Measurements from ENCODE around the gene CD200R1. TPM values are rescaled to one million over a fixed set of nuclear protein-coding genes. Genes with fewer than 3 reads are reported as not detected.

The CD200R1 gene
- total and polyA plus RNA-seq, 2 of the 4 experiments (the other 2 are of a cell fraction), result under 0.01 to 0.05 TPM

GRCh38 chr3:112984485-112984884 lies 9.6 kb upstream of the CD200R1 start:
- no TSS peak for BruUV-seq (replicated peaks)
- H2AFZ ChIP-seq (replicated peaks; ENCODE audit: low read length, poor library complexity), result no peak overlapping the region
- no peak overlapping the region for H2BK15ac ChIP-seq (ENCODE audit: low read depth, low read length)
- no peak overlapping the region for H2BK20ac ChIP-seq (ENCODE audit: low read depth, low read length)
- H3K27ac ChIP-seq (ENCODE audit: insufficient read depth, low read length), result no peak overlapping the region
- in situ Hi-C loops (cut with MboI; ENCODE audit: low sequenced_read_pairs) (loop anchor here (10.0 to 25.0 kb wide), 3 partner anchors 250 to 672 kb away; no protein-coding TSS in a partner anchor), intact Hi-C loops (cut with micrococcal nuclease) (no loop called here), dilution Hi-C loops (cut with HindIII; ENCODE audit: low sequenced_read_pairs, unreplicated experiment) (loop anchor here (25.0 kb wide), 1 partner anchor 397 kb away; no protein-coding TSS in a partner anchor)
- H4K5ac ChIP-seq (ENCODE audit: low read depth, low read length), result no peak overlapping the region
- H3K9ac ChIP-seq (ENCODE audit: low read depth, low read length), result no peak overlapping the region
- H4K20me1 ChIP-seq (ENCODE audit: insufficient read depth, low read length), result no peaks in the 10 kb centered on the region
- no peak overlapping the region for H3K23ac ChIP-seq (ENCODE audit: low read depth, low read length)
- no peak overlapping the region for H2AK5ac ChIP-seq (ENCODE audit: low read depth, low read length)
- H3K4me3 ChIP-seq (ENCODE audit: insufficient read depth, low read depth, low read length), result no peak overlapping the region
- no peak overlapping the region for H2BK120ac ChIP-seq (ENCODE audit: low read depth, low read length)
- no peak overlapping the region for H3K56ac ChIP-seq (ENCODE audit: extremely low read depth, insufficient read depth, low read length)
- no peaks in the 10 kb centered on the region for H3K36me3 ChIP-seq (ENCODE audit: control insufficient read depth, insufficient read depth, low read length)
- H4K91ac ChIP-seq (ENCODE audit: insufficient read depth, low read depth, low read length), result no peak overlapping the region
- H3K27me3 ChIP-seq (ENCODE audit: control insufficient read depth, insufficient read depth, low read length), result peaks cover 2% of the 10 kb centered on the region; the same call in 1 of the 2 replicates
- H3K4me1 ChIP-seq (ENCODE audit: control insufficient read depth, insufficient read depth, low read length), result peaks cover 8% of the 10 kb centered on the region
- H3K4ac ChIP-seq (ENCODE audit: low read depth, low read length), result no peak overlapping the region
- H3K9me1 ChIP-seq (ENCODE audit: insufficient read depth, low read length), result no peaks in the 10 kb centered on the region
- no peak overlapping the region for H3K4me2 ChIP-seq (ENCODE audit: low read depth, low read length)
- no peaks in the 10 kb centered on the region for H3K9me3 ChIP-seq (ENCODE audit: control insufficient read depth, insufficient read depth, low read length)
- H3K14ac ChIP-seq (replicated peaks; ENCODE audit: low read depth, low read length), result no peak overlapping the region
- no peak for TF ChIP-seq ELK1 (IDR thresholded peaks at IDR 0.05; ENCODE audit: borderline replicate concordance, low read depth, low read length)
- no peak for TF ChIP-seq POLR2A (IDR thresholded peaks at IDR 0.05; ENCODE audit: low read depth, low read length)
- TF ChIP-seq BHLHE40 (IDR thresholded peaks at IDR 0.05; ENCODE audit: low read depth, low read length), result no peak
- no peak for TF ChIP-seq USF2 (IDR thresholded peaks at IDR 0.05; ENCODE audit: low read depth, low read length)
- no peak for TF ChIP-seq SMC3 (IDR thresholded peaks at IDR 0.05; ENCODE audit: low read depth, low read length)
- TF ChIP-seq CEBPB (IDR thresholded peaks at IDR 0.05; ENCODE audit: low read depth, low read length), result no peak
- no peak for TF ChIP-seq NFE2L2 (IDR thresholded peaks at IDR 0.05; ENCODE audit: low read depth, low read length)
- no peak for TF ChIP-seq RFX5 (IDR thresholded peaks at IDR 0.05; ENCODE audit: low read depth, low read length)
- TF ChIP-seq RAD21 (IDR thresholded peaks at IDR 0.05; ENCODE audit: low read length), result no peak
- TF ChIP-seq MXI1 (IDR thresholded peaks at IDR 0.05; ENCODE audit: borderline replicate concordance, low read depth, low read length), result no peak
- no peak for TF ChIP-seq CHD1 (IDR thresholded peaks at IDR 0.05; ENCODE audit: low read depth, low read length)
- no peak overlapping the region for H2AK9ac ChIP-seq (replicated peaks; ENCODE audit: low read depth, low read length, poor library complexity)
- ATAC-seq (ENCODE audit: low read depth) (peak; percentile 21; the same call in 1 of the 2 replicates), DNase-seq (peak; percentile 12)
- no peaks in the 10 kb centered on the region for H3K79me1 ChIP-seq (ENCODE audit: low read depth in 1 of 2, low read length in 2 of 2)
- H2BK5ac ChIP-seq (ENCODE audit: low read depth, low read length, poor library complexity, severe bottlenecking), result no peak overlapping the region
- POLR2A ChIA-PET (ENCODE audit: unreplicated experiment), result no interaction called here
- WGBS, 2 experiments (ENCODE audit: extremely low coverage in 2 of 2, insufficient read length in 1 of 2), result no CpG with 5 or more reads among the region's 2 CpGs
- no peak overlapping the region for H3K18ac ChIP-seq (ENCODE audit: low read depth, low read length)
- no peak overlapping the region for H4K8ac ChIP-seq (ENCODE audit: low read depth in 2 of 2, low read length in 2 of 2)
- CTCF ChIA-PET, result interaction anchor here (1.9 kb wide), 1 partner anchor 250 kb away, joined by 5 read pairs; no protein-coding TSS in a partner anchor
